Posterior vena cava (tissue), 2 donors: ENCODE measurements around the gene CYP2A7. TPM values are rescaled to one million over a fixed set of nuclear protein-coding genes. Genes with fewer than 3 reads are reported as not detected.
"Not testable (repeated sequence)": the region's sequence is repeated elsewhere in the genome, so short reads cannot be mapped to it uniquely, and the experiment has no call there.

Source experiments
- DNase-seq: peaks from one replicate; pipeline ENCODE4 v3.0.0-alpha.2; 2020; ENCODE audit warnings: low spot score
- intact Hi-C, 2 donors: fragments of 100-400 bp; cut with DNase I; formaldehyde crosslinking; loops; one replicate each; pipeline versions ENCODE4 v1.14.1 to v1.14.2; 2022 to 2023
- long read RNA-seq, 2 donors: library from polyadenylated mRNA; unstranded; transcript quantifications; one replicate each; pipeline ENCODE4 v2.0.0, GENCODE V29; 2020 to 2021
- total RNA-seq, 2 donors: library from RNA; stranded (reverse); fragmentation: NEBNext Ultra II Directional; extraction: Animal tissue kit (Norgen Biotek cat#: 25700); gene quantifications; one replicate each; pipeline ENCODE4 v1.2.1, GENCODE V29; 2021
- donor health status: DM: yes; HTN: yes; CAD: no.
- donor health status: DM: yes; HTN: yes; CAD: no.

CYP2A7 gene
- not detected for total RNA-seq
- long read RNA-seq, donor 1: 0 reads
- long read RNA-seq, donor 2: 0 reads

- intact Hi-C loops, DNase-seq: not testable (repeated sequence)
These were observed at the start of gene CYP2A7 for GRCh38 chr19:40882062-40882461. TSS of gene CYP2A7 (minus strand) at chr19:40882231. CDS start at chr19:40882210, 21 bp downstream.

- intact Hi-C loops, DNase-seq: not testable (repeated sequence)
These were observed 48.8 kb upstream of the CYP2A7 start for GRCh38 chr19:40930799-40931198.

GRCh38 chr19:40929942-40930341 lies 47.9 kb upstream of the CYP2A7 start:
- DNase-seq, intact Hi-C loops: not testable (repeated sequence)

- intact Hi-C loops: no loop called here
- DNase-seq: no peak
These were observed 46.8 kb upstream of the CYP2A7 start for GRCh38 chr19:40928850-40929249.

- DNase-seq: no peak
- intact Hi-C loops: no loop called here
These were observed 45.5 kb upstream of the CYP2A7 start for GRCh38 chr19:40927567-40927966.

- DNase-seq, intact Hi-C loops: not testable (repeated sequence)
These were observed 44.2 kb upstream of the CYP2A7 start for GRCh38 chr19:40926276-40926675.

GRCh38 chr19:40923934-40924391 lies 41.9 kb upstream of the CYP2A7 start:
- intact Hi-C loops: no loop called here
- DNase-seq: no peak

- intact Hi-C loops, DNase-seq: not testable (repeated sequence)
These were observed 40.5 kb upstream of the CYP2A7 start for GRCh38 chr19:40922237-40923160.

- no peak for DNase-seq
- intact Hi-C loops: no loop called here
These were observed 39.2 kb upstream of the CYP2A7 start for GRCh38 chr19:40921005-40921897.

GRCh38 chr19:40920300-40921004 lies 38.4 kb upstream of the CYP2A7 start:
- DNase-seq: no peak
- intact Hi-C loops: no loop called here

GRCh38 chr19:40919530-40920299 lies 37.7 kb upstream of the CYP2A7 start:
- DNase-seq, intact Hi-C loops: not testable (repeated sequence)

- DNase-seq, intact Hi-C loops: not testable (repeated sequence)
These were observed 36.3 kb upstream of the CYP2A7 start for GRCh38 chr19:40918303-40918702.

GRCh38 chr19:40908976-40909375 lies 26.9 kb upstream of the CYP2A7 start:
- DNase-seq: no peak
- intact Hi-C loops: no loop called here

GRCh38 chr19:40907968-40908735 lies 26.1 kb upstream of the CYP2A7 start:
- no peak for DNase-seq
- intact Hi-C loops: no loop called here

GRCh38 chr19:40906512-40906911 lies 24.5 kb upstream of the CYP2A7 start:
- intact Hi-C loops: no loop called here

GRCh38 chr19:40904673-40905156 lies 22.7 kb upstream of the CYP2A7 start:
- intact Hi-C loops, DNase-seq: not testable (repeated sequence)

More at GRCh38 chr19:40906512-40906911, 24.5 kb upstream of the CYP2A7 start:
- DNase-seq: no peak

GRCh38 chr19:40901975-40902750 lies 20.1 kb upstream of the CYP2A7 start:
- intact Hi-C loops: not testable (repeated sequence)

More at GRCh38 chr19:40901975-40902750, 20.1 kb upstream of the CYP2A7 start:
- not testable (repeated sequence) for DNase-seq
